NB4 (cell line): ENCODE data around the gene NT5M.

ENCODE experiments used
- POLR2A ChIP-seq: IDR thresholded peaks from 2 replicates; pipeline ENCODE4 v1.6.1; 2011; ENCODE audit warnings: mild to moderate bottlenecking; ENCODE audit not compliant: insufficient read length; ENCODE audit errors: extremely low read depth
- TF ChIP-seq, protein P1 (sequence below): IDR thresholded peaks from one replicate; pipeline ENCODE4 v1.5.1; 2012; ENCODE audit warnings: low read depth, low read length
- TF ChIP-seq, protein P2 (sequence below): IDR thresholded peaks from 2 replicates; pipeline ENCODE4 v1.6.1; 2011; ENCODE audit warnings: low read depth, low read length

DNA sequence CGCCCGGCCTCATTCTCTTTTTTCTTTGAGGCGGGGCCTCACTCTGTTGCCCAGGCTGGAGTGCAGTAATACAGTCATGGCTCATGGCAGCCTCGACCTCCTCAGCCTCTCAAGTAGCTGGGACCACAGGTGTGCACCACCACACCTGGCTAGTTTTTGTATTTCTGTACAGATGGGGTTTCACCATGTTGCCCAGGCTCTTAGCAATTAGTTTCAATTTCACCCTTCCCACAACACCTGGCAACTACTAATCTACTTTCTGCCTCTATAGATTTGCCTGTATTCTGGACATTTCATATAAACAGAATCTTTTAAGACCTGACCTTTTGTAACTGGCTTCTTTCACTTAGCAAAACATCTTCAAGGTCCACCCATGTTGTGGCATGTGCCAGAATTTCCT, 8.0 kb upstream of the NT5M start:
- TF ChIP-seq POLR2A, result no peak
- TF ChIP-seq, protein P1, sequence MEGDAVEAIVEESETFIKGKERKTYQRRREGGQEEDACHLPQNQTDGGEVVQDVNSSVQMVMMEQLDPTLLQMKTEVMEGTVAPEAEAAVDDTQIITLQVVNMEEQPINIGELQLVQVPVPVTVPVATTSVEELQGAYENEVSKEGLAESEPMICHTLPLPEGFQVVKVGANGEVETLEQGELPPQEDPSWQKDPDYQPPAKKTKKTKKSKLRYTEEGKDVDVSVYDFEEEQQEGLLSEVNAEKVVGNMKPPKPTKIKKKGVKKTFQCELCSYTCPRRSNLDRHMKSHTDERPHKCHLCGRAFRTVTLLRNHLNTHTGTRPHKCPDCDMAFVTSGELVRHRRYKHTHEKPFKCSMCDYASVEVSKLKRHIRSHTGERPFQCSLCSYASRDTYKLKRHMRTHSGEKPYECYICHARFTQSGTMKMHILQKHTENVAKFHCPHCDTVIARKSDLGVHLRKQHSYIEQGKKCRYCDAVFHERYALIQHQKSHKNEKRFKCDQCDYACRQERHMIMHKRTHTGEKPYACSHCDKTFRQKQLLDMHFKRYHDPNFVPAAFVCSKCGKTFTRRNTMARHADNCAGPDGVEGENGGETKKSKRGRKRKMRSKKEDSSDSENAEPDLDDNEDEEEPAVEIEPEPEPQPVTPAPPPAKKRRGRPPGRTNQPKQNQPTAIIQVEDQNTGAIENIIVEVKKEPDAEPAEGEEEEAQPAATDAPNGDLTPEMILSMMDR, result no peak
- TF ChIP-seq, protein P2, sequence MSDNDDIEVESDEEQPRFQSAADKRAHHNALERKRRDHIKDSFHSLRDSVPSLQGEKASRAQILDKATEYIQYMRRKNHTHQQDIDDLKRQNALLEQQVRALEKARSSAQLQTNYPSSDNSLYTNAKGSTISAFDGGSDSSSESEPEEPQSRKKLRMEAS, result no peak
